NCI-H187 (cell line): Measurements from ENCODE around the gene MAMLD1.

Source experiments
- DNase-seq, 2 experiments: peaks; one replicate each; lab custom pipeline; 2025; lab: John Stamatoyannopoulos, UW

MAMLD1 gene

GRCh38 chrX:150357790-150358189, 5.3 kb upstream of the MAMLD1 start:
- no peak for DNase-seq

GRCh38 chrX:150358651-150359050, 4.5 kb upstream of the MAMLD1 start:
- DNase-seq, result no peak

GRCh38 chrX:150360331-150360730, 2.8 kb upstream of the MAMLD1 start:
- no peak for DNase-seq

- DNase-seq, result no peak
Observed at GRCh38 chrX:150361070-150361776, 1.9 kb upstream of the MAMLD1 start.

- DNase-seq, result no peak
Observed at GRCh38 chrX:150361777-150362351, 1.3 kb upstream of the MAMLD1 start.

- DNase-seq, result no peak
Observed at GRCh38 chrX:150363561-150364346, 637 bp downstream of the MAMLD1 start.

GRCh38 chrX:150364347-150365050, 1.4 kb downstream of the MAMLD1 start:
- no peak for DNase-seq

GRCh38 chrX:150365051-150365989, 2.2 kb downstream of the MAMLD1 start:
- DNase-seq, result peak; percentile 42 to 57

- DNase-seq, result no peak
Observed at GRCh38 chrX:150365990-150366911, 3.1 kb downstream of the MAMLD1 start.

GRCh38 chrX:150366951-150367545, 3.9 kb downstream of the MAMLD1 start:
- no peak for DNase-seq

- no peak for DNase-seq
Observed at GRCh38 chrX:150370589-150371312, 7.6 kb downstream of the MAMLD1 start.

- DNase-seq, result no peak
Observed at GRCh38 chrX:150371877-150372276, 8.8 kb downstream of the MAMLD1 start.

- no peak for DNase-seq
Observed at GRCh38 chrX:150372280-150372679, 9.2 kb downstream of the MAMLD1 start.

GRCh38 chrX:150372756-150373155, 9.6 kb downstream of the MAMLD1 start:
- no peak for DNase-seq

- no peak for DNase-seq
Observed at GRCh38 chrX:150375243-150375770, 12.2 kb downstream of the MAMLD1 start.

- DNase-seq, result no peak
Observed at GRCh38 chrX:150377005-150377404, 13.9 kb downstream of the MAMLD1 start.

- DNase-seq, result no peak
Observed at GRCh38 chrX:150405006-150405405, 41.9 kb downstream of the MAMLD1 start.

GRCh38 chrX:150405576-150405975, 42.5 kb downstream of the MAMLD1 start:
- no peak for DNase-seq

- no peak for DNase-seq
Observed at GRCh38 chrX:150406596-150406995, 43.5 kb downstream of the MAMLD1 start.
